Astrocyte of the hippocampus (primary cell): ENCODE data around the gene SIM1.

Experiments
- DNase-seq: peaks from one replicate; pipeline ENCODE4 v3.0.0; 2011; ENCODE audit warnings: low read depth, low spot score

The SIM1 gene

GRCh38 chr6:100457311-100457990 is 7.3 kb downstream of the SIM1 start:
- no peak for DNase-seq

GRCh38 chr6:100456908-100457235 is 7.8 kb downstream of the SIM1 start:
- DNase-seq = no peak

- DNase-seq = peak; percentile 23
Observed at GRCh38 chr6:100456141-100456907, 8.4 kb downstream of the SIM1 start.

GRCh38 chr6:100455230-100456124 is 9.2 kb downstream of the SIM1 start:
- no peak for DNase-seq

- peak; percentile 32 for DNase-seq
Observed at GRCh38 chr6:100454551-100455229, 10.0 kb downstream of the SIM1 start.

GRCh38 chr6:100453701-100454521 is 10.8 kb downstream of the SIM1 start:
- peak; percentile 35 for DNase-seq

- no peak for DNase-seq
Observed at GRCh38 chr6:100452998-100453397, 11.7 kb downstream of the SIM1 start.

GRCh38 chr6:100451577-100451976 is 13.1 kb downstream of the SIM1 start:
- no peak for DNase-seq

GRCh38 chr6:100449239-100449691 is 15.5 kb downstream of the SIM1 start:
- no peak for DNase-seq

GRCh38 chr6:100447900-100448748 is 16.6 kb downstream of the SIM1 start:
- no peak for DNase-seq

- peak; percentile 51 for DNase-seq
Observed at GRCh38 chr6:100447081-100447899, 17.4 kb downstream of the SIM1 start.

- no peak for DNase-seq
Observed at GRCh38 chr6:100446115-100447080, 18.3 kb downstream of the SIM1 start.

GRCh38 chr6:100445512-100445911 is 19.2 kb downstream of the SIM1 start:
- DNase-seq = no peak

GRCh38 chr6:100440935-100441334 is 23.8 kb downstream of the SIM1 start:
- no peak for DNase-seq

GRCh38 chr6:100435299-100435698 is 29.4 kb downstream of the SIM1 start:
- peak; percentile 57 for DNase-seq

- peak; percentile 77 for DNase-seq
Observed at GRCh38 chr6:100433726-100434435, 30.8 kb downstream of the SIM1 start.

GRCh38 chr6:100432136-100432535 is 32.6 kb downstream of the SIM1 start:
- DNase-seq = no peak
